Neural crest cell (in vitro differentiated cells): ENCODE results near the gene RECQL5. TPM values are rescaled to one million over a fixed set of nuclear protein-coding genes. Genes with fewer than 3 reads are reported as not detected.
A peak's percentile ranks its signal among the peaks of the same experiment; 100 is the strongest.

Experiments used
- DNase-seq: peaks from one replicate; pipeline ENCODE4 v3.0.0; 2021; ENCODE audit warnings: low read depth, mixed read lengths, low spot score
- H3K27ac Mint-ChIP-seq: one replicate; pipeline ENCODE4 v1.8.0; 2021; ENCODE audit warnings: mild to moderate bottlenecking, mixed read lengths; ENCODE audit not compliant: unreplicated experiment
- H3K27me3 Mint-ChIP-seq: 2 replicates; pipeline ENCODE4 v1.8.0; 2021; ENCODE audit warnings: low read depth, mild to moderate bottlenecking, mixed read lengths
- H3K36me3 Mint-ChIP-seq: 2 replicates; pipeline ENCODE4 v1.8.0; 2021; ENCODE audit warnings: low read depth, mild to moderate bottlenecking, mixed read lengths
- H3K4me1 Mint-ChIP-seq: 2 replicates; pipeline ENCODE4 v1.8.0; 2021; ENCODE audit warnings: mixed read lengths
- H3K4me3 Mint-ChIP-seq: one replicate; pipeline ENCODE4 v1.8.0; 2021; ENCODE audit warnings: mild to moderate bottlenecking, mixed read lengths
- H3K9me3 Mint-ChIP-seq: 2 replicates; pipeline ENCODE4 v1.8.0; 2021; ENCODE audit warnings: mixed read lengths
- CTCF ChIP-seq: fragments of 200-600 bp; sonication (generic); conservative IDR thresholded peaks from 2 replicates; pipeline ENCODE4 v1.5.0; 2021; ENCODE audit warnings: antibody characterized with exemption, mild to moderate bottlenecking
- total RNA-seq: library from RNA; stranded (reverse); gene quantifications from 2 replicates; pipeline ENCODE4 v1.2.1, GENCODE V29; 2021

The RECQL5 gene
- total RNA-seq, 1 donor from 2014 or later: 47.3 TPM

DNA sequence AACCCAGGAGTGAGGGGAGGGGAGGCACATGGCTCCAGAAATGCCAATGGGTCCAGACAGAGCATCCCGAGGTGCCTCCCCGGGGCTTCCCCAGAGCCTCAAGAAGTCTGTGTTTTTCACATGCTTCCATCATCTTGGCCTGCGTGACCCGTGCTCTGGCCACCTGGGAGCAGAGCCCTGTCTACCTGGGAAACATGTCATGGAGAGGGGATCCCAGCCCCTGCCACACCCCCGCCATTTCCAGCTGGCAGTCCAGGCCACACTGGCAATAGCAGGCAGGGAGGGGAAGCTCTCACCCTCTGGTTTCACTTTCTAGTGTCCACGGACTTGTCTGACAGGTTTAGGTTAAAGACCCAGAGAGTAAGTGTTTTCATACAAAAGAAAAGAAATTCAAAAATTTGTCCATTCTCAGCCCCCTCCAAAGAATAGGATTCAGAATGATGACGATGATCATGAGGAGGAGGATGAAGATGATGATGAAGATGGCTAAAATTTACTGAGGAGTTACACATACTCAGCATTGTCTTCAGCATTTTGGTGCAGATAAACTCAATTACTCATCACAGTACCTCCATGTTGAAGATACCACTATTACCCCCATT is 24.7 kb downstream of the RECQL5 start:
- H3K27me3 Mint-ChIP-seq: no peaks in the 10 kb centered on the region
- H3K36me3 Mint-ChIP-seq: no peaks in the 10 kb centered on the region

GRCh38 chr17:75641343-75641742 is 25.6 kb downstream of the RECQL5 start:
- no peak overlapping the region for H3K27ac Mint-ChIP-seq
- no peaks in the 10 kb centered on the region for H3K4me1 Mint-ChIP-seq
- H3K4me3 Mint-ChIP-seq: no peak overlapping the region
- TF ChIP-seq CTCF: no peak
- H3K27me3 Mint-ChIP-seq: no peaks in the 10 kb centered on the region
- H3K9me3 Mint-ChIP-seq: no peaks in the 10 kb centered on the region
- DNase-seq: no peak
- no peaks in the 10 kb centered on the region for H3K36me3 Mint-ChIP-seq

More for the DNA sequence above, 24.7 kb downstream of the RECQL5 start:
- TF ChIP-seq CTCF: no peak
- H3K4me1 Mint-ChIP-seq: no peaks in the 10 kb centered on the region
- DNase-seq: no peak
- H3K9me3 Mint-ChIP-seq: no peaks in the 10 kb centered on the region
- no peak overlapping the region for H3K27ac Mint-ChIP-seq
- no peak overlapping the region for H3K4me3 Mint-ChIP-seq

DNA sequence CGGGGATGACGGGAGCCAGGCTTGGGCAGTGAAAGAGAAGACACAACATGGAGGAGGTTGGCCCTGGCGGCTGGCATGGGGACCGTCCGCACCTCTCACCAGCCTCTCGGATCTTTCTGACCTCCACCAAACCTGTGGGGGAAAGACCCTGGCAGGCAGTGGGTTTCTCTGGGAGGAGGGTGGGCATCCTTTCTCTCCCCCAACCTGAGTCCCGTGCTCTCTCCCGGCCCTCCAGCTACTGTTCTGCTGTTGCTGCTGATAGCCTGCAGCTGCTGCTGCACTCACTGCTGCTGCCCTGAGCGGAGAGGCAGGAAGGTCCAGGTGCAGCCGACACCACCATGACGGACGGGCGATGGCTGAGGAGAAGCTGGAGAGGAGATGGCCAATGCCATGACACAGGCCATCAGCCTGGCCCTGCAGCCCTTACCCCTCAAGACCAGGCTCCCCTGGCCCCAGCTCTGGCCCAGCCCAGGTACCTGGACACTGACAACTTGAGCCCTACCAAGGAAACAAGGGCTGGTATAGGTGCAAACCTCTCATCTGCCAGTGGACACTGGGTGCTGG is 26.3 kb downstream of the RECQL5 start:
- no peak overlapping the region for H3K4me3 Mint-ChIP-seq
- H3K36me3 Mint-ChIP-seq: no peaks in the 10 kb centered on the region
- DNase-seq: no peak
- no peak for TF ChIP-seq CTCF
- no peaks in the 10 kb centered on the region for H3K4me1 Mint-ChIP-seq
- H3K27me3 Mint-ChIP-seq: no peaks in the 10 kb centered on the region
- H3K27ac Mint-ChIP-seq: no peak overlapping the region
- H3K9me3 Mint-ChIP-seq: no peaks in the 10 kb centered on the region

DNA sequence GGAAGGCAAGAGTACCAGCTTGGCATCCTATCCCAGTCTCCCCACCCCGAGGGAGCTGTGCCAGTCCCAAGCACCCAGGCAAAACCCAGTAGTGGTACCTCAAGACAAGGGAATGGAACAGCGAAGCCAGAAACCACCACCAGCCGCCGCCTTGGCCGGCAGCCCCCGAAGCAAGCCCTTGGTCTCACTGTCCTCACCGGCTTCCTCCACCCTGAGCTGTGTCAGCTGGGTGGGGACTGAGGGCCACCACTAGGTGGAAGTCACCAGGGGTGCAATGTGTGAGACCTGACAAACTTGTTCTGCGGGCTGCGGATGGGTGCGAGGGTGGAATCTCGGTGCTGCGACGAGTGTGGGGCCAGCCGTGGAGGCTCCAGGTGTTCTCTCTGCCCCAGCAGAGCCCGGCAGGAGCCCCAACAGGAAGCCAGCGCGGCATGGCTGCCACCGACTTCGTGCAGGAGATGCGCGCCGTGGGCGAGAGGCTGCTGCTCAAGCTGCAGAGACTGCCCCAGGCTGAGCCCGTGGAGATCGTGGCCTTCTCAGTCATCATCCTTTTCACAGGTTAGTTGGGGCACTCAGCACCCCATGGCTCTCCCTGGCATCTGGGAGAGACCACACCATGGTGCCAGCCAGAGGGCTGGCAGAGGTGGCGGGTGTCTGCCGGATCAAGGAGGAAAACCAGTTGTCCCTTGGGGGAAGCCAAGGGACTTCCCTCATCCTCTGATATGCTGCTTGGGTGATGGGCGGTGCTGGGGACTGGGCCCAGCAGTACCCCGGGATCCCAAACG is 27.0 kb downstream of the RECQL5 start:
- Mint-ChIP-seq H3K4me1 (peaks cover 2% of the 10 kb centered on the region), H3K27ac (no peak overlapping the region), H3K9me3 (no peaks in the 10 kb centered on the region), H3K4me3 (no peak overlapping the region), H3K36me3 (no peaks in the 10 kb centered on the region), H3K27me3 (no peaks in the 10 kb centered on the region)
- DNase-seq: no peak
- no peak for TF ChIP-seq CTCF

DNA sequence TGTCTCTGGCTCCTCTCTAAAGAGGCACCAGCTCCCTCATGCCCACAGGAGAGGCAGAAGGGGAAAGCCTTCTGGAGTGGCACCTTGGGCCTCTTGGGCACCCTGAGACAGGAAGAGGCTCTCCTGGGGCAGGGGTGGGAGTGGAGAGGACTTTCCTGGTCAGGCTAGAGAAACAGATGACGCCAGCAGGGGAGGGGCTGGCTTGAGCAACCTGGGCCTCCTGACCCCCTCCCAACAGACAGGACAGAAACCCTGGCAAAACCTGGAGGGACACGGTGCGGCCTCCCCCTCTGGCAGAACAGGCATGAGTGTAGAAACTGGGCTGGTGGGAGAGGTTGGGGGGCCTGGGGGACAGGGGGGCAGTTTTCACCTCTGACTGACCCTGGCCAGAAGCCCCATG is 27.6 kb downstream of the RECQL5 start:
- Mint-ChIP-seq H3K36me3 (no peaks in the 10 kb centered on the region), H3K9me3 (no peaks in the 10 kb centered on the region), H3K4me3 (no peak overlapping the region), H3K4me1 (peaks cover 8% of the 10 kb centered on the region), H3K27me3 (no peaks in the 10 kb centered on the region), H3K27ac (peak overlapping the region; percentile 50)
- no peak for TF ChIP-seq CTCF
- DNase-seq: no peak
